GM10266 (cell line): ENCODE measurements around the gene CD244.

Experiments used
- DNase-seq: peaks from one replicate; pipeline ENCODE4 v3.0.0; 2012; ENCODE audit errors: extremely low spot score
- CTCF ChIP-seq: IDR thresholded peaks from 2 replicates; pipeline ENCODE4 v1.5.1; 2012; ENCODE audit warnings: mild to moderate bottlenecking, low read depth; ENCODE audit not compliant: control insufficient read depth, insufficient read depth; ENCODE audit errors: missing control alignments

Gene CD244

GRCh38 chr1:160858097-160858496 lies 4.6 kb downstream of the CD244 start:
- no peak for DNase-seq
- TF ChIP-seq CTCF: no peak

GRCh38 chr1:160855181-160855981 lies 7.3 kb downstream of the CD244 start:
- peak; percentile 43 for DNase-seq
- no peak for TF ChIP-seq CTCF

- no peak for DNase-seq
- no peak for TF ChIP-seq CTCF
Observed at GRCh38 chr1:160853754-160854153, 8.9 kb downstream of the CD244 start.

- no peak for TF ChIP-seq CTCF
- no peak for DNase-seq
Observed at GRCh38 chr1:160853014-160853413, 9.7 kb downstream of the CD244 start.

GRCh38 chr1:160850993-160851392 lies 11.7 kb downstream of the CD244 start:
- no peak for TF ChIP-seq CTCF
- DNase-seq: no peak

GRCh38 chr1:160850541-160850940 lies 12.1 kb downstream of the CD244 start:
- TF ChIP-seq CTCF: no peak
- no peak for DNase-seq

GRCh38 chr1:160846281-160846680 lies 16.4 kb downstream of the CD244 start:
- no peak for DNase-seq

More at GRCh38 chr1:160846281-160846680, 16.4 kb downstream of the CD244 start:
- TF ChIP-seq CTCF: no peak
